ENCODE measurements around the gene TGFBRAP1.
A peak's percentile ranks its signal among the peaks of the same experiment; 100 is the strongest.

TGFBRAP1 gene

DNA sequence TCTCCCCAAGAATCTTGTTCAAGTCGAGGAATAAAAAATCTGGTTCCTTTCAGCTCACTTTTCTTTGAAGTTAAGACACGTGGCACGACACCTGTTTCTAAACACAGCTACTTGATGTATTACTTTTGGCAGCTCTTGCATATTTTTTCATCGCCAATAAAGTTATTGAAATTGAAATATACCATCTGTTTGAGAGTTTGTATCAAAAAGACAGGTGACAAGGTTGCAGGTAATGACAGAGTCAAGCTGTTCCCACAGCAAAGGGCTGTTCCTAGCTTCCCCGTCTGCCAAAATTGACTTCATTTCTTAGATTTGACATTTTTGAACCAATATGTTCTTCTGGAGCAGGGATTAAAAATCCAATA lies 93.5 kb downstream of the TGFBRAP1 start:
- DNase-seq = no peak

DNA sequence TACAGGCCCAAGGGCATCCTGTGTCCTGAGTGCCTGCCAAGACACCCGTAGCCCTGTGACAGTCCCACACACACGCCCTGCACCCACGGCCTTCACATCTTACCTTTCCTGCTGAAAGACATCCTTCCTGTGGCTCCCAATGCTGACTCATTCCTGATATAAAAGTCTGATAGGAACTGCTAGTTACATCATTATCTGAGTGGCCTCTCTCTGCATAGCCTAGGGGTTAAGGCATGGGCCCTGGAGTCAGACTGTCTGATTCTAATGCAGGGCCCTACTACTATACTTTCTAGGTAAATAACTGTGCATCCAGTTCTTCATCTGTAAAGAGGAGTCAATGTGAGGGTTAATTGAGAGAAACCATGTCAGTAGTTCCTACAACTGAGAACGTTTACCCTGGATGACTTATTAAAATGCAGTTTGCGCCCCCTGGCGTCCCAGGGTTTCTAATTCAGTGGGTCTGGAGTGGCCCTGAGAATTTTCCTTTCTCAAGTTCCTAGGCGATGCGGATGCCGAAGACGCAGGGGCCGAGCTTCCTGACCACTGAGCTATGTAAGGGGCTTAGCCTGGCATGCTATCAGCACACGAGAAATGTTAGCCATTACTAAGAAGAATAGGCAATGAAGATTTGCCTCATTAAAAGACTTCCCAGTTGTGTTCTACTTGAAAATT lies 94.0 kb downstream of the TGFBRAP1 start:
- DNase-seq = peak; percentile 7

DNA sequence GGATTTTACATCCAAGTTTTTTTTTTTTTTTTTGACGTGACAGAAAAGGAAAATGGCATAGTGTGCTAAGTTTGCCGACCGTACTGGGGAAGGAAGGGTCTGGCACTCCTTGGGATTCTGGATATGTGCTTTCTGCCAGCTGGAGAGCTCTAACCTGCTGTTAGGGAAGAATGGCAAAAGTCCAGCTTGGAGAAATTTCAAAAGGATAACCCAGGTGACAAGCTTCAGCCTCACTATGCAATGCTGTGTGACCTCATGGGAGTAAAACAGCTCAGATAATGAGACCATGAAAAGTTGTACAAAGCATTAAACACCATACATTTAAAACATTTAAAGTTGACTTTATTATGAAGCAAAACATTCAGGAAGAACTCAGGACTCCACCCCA lies 98.3 kb downstream of the TGFBRAP1 start:
- DNase-seq = no peak

DNA sequence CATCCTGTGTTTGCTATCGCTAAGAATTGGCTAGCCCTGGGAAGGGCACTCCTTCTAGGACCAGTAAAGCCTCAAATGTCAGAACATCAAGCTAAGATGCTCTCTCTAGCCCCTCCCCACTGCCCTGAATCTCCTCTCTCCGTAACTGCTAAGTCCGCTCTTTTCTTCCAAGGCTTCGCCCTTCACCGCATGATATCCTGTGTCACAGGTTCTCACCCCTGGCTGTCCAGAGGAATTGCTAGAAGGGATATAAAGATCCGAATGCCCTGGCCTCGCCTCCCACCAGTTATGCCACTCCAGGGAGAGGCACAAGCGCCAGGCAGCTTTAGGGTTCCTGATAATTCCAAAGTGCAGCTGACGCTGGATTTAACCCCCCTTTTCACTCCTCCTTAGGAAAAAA lies 105.1 kb downstream of the TGFBRAP1 start:
- DNase-seq = no peak

DNA sequence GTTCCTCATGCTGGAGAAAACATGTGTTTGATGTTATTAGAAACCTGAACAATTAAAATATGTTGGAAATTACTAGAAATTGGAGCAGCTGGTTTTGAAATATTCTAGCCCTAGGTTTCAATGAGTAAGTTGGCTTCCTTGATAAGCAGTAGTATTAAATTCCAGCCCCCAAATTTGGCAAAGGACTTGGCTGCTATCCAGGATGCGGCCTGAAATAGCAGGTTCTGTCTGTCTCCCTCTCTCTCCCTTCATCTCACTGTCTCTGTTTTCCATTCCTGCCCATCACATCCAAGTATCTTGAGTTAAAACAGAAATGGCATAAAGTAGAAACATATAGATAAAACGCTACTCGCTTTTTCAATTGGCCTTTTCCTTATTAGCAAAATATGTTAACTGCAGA lies 108.9 kb downstream of the TGFBRAP1 start:
- no peak for DNase-seq

DNA sequence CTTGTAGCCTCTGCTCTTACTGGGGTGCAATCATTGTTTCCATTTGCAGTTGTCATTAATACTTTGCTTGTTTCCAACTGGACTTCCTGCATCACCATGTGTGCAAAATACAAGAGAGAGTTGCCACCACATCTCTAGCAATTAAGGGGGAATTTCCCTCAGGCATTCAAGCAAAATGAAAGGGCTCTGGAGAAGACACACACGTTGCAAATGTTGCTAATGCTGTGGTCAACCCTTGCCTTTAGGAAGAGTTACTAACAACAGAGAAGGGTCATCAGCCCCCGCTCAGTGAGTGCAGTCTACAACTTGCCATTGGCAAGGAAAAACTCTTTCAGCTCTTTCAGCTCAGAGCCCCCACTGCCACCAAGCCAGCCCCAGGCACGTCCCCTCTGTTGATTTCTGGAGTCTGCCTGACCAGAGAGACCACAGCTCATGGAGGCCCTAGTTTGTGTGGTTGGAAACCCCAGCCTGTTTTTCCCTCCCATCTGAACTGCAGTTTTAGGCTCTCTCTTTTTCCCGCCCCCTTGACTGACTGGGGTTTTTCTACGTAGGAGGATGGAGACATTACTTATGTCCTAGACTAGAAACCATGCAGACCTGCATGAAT lies 113.8 kb downstream of the TGFBRAP1 start:
- no peak for DNase-seq
